ELF-1 (cell line): ENCODE results near the gene PTTG2.
A peak's percentile ranks its signal among the peaks of the same experiment; 100 is the strongest.
"Not testable (repeated sequence)": the region's sequence is repeated elsewhere in the genome, so short reads cannot be mapped to it uniquely, and the experiment has no call there.

ENCODE experiments used
- DNase-seq: peaks from one replicate; pipeline ENCODE4 v3.0.0-alpha.2; 2016; ENCODE audit warnings: low read depth, low spot score

Gene PTTG2

GRCh38 chr4:37956941-37957340 is 3.3 kb upstream of the PTTG2 start:
- DNase-seq, result no peak

GRCh38 chr4:37958932-37959331 is 1.3 kb upstream of the PTTG2 start:
- DNase-seq, result no peak

GRCh38 chr4:37960679-37961450 is 667 bp downstream of the PTTG2 start:
- DNase-seq, result no peak

GRCh38 chr4:37964734-37965457 is 4.7 kb downstream of the PTTG2 start:
- no peak for DNase-seq

GRCh38 chr4:37966044-37966443 is 5.8 kb downstream of the PTTG2 start:
- no peak for DNase-seq

- DNase-seq, result no peak
Observed at GRCh38 chr4:37967736-37968135, 7.5 kb downstream of the PTTG2 start.

- no peak for DNase-seq
Observed at GRCh38 chr4:37968747-37969146, 8.5 kb downstream of the PTTG2 start.

- DNase-seq, result peak; percentile 64
Observed at GRCh38 chr4:37970702-37971101, 10.5 kb downstream of the PTTG2 start.

GRCh38 chr4:37971202-37971601 is 11.0 kb downstream of the PTTG2 start:
- DNase-seq, result no peak

- DNase-seq, result no peak
Observed at GRCh38 chr4:37973441-37973840, 13.2 kb downstream of the PTTG2 start.

GRCh38 chr4:37975321-37975822 is 15.2 kb downstream of the PTTG2 start:
- DNase-seq, result not testable (repeated sequence)

GRCh38 chr4:37976507-37976906 is 16.3 kb downstream of the PTTG2 start:
- DNase-seq, result no peak

- DNase-seq, result peak; percentile 81
Observed at GRCh38 chr4:37976991-37977470, 16.8 kb downstream of the PTTG2 start.

- DNase-seq, result peak; percentile 59
Observed at GRCh38 chr4:37977471-37978247, 17.5 kb downstream of the PTTG2 start.

- DNase-seq, result no peak
Observed at GRCh38 chr4:37978248-37978924, 18.2 kb downstream of the PTTG2 start.

GRCh38 chr4:37980246-37980645 is 20.0 kb downstream of the PTTG2 start:
- no peak for DNase-seq

- peak; percentile 83 for DNase-seq
Observed at GRCh38 chr4:37981425-37981824, 21.2 kb downstream of the PTTG2 start.

GRCh38 chr4:37981844-37982720 is 21.9 kb downstream of the PTTG2 start:
- no peak for DNase-seq

- DNase-seq, result no peak
Observed at GRCh38 chr4:37982736-37983135, 22.5 kb downstream of the PTTG2 start.

- DNase-seq, result no peak
Observed at GRCh38 chr4:37983951-37984350, 23.8 kb downstream of the PTTG2 start.
